ENCODE data around the gene AICDA.

DNA sequence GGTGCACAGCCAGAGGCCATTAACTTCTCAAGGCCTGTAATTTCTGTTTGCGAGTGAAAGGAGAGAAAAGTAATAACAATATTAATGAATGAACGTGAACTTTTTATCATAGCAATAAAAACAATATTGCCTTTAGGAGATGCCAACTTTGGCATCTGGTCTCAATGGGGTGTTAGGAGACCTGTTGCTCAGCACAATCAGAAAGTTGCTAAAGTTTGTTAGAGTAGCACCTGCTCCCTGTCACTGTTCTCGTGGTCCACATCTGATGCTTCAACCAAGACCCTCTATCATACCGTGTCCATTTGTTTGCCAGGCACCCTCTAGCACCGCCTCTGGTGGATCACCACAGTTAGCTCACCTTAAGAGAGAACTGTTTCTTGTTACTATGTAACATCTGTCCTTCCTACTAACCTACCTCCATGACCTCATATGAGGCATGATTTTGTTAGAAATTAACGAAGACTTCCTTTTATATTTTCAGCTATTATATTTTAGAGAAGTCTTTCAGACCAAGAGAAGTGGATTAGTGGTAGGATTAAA lies 59.5 kb downstream of the AICDA start:
- TF ChIP-seq, protein P1, sequence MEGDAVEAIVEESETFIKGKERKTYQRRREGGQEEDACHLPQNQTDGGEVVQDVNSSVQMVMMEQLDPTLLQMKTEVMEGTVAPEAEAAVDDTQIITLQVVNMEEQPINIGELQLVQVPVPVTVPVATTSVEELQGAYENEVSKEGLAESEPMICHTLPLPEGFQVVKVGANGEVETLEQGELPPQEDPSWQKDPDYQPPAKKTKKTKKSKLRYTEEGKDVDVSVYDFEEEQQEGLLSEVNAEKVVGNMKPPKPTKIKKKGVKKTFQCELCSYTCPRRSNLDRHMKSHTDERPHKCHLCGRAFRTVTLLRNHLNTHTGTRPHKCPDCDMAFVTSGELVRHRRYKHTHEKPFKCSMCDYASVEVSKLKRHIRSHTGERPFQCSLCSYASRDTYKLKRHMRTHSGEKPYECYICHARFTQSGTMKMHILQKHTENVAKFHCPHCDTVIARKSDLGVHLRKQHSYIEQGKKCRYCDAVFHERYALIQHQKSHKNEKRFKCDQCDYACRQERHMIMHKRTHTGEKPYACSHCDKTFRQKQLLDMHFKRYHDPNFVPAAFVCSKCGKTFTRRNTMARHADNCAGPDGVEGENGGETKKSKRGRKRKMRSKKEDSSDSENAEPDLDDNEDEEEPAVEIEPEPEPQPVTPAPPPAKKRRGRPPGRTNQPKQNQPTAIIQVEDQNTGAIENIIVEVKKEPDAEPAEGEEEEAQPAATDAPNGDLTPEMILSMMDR (IDR thresholded peaks at IDR 0.05; ENCODE audit: low read depth, low read length, poor library complexity, severe bottlenecking), result no peak
- no peak for TF ChIP-seq EZH2phosphoT487 (IDR thresholded peaks at IDR 0.05; ENCODE audit: borderline replicate concordance, low read length)

All from DOHH2 (cell line).